ENCODE measurements around the gene TMEM101. TPM values are rescaled to one million over a fixed set of nuclear protein-coding genes. Genes with fewer than 3 reads are reported as not detected.

TMEM101 gene
- total RNA-seq (2022; extraction: Qiagen RNA extraction; ENCODE audit: low read depth): 18.3 to 35.8 TPM (median 31.5 TPM) in 5 replicates

GRCh38 chr17:44014437-44015172, at the start of gene TMEM101:
TMEM101 (minus strand) TSS chr17:44014963; CDS start chr17:44014952, 11 bp downstream.

GRCh38 chr17:44004077-44004760, 10.5 kb downstream of the TMEM101 start, which contains the start of gene NAGS:
NAGS (plus strand) TSS chr17:44004622; CDS start chr17:44004664, 42 bp downstream.

Other genes with a start within 250 kb of the TMEM101 start
- gene DUSP3, start 236.0 kb downstream of the TMEM101 start, total RNA-seq (2022; extraction: Qiagen RNA extraction; ENCODE audit: low read depth): 57.5 to 67.7 TPM (median 63.4 TPM) in 5 replicates
- not detected in 5 replicates for gene CFAP97D1, start 234.5 kb downstream of the TMEM101 start, total RNA-seq (2022; extraction: Qiagen RNA extraction; ENCODE audit: low read depth)
- gene MPP3, start 181.8 kb downstream of the TMEM101 start, total RNA-seq (2022; extraction: Qiagen RNA extraction; ENCODE audit: low read depth): 11.5 to 19.4 TPM (median 16.2 TPM) in 5 replicates
- not detected in 5 replicates for gene CD300LG, start 167.8 kb downstream of the TMEM101 start, total RNA-seq (2022; extraction: Qiagen RNA extraction; ENCODE audit: low read depth)
- 0.99 to 2.4 TPM (median 2.0 TPM) in 5 replicates for gene MPP2, start 107.4 kb downstream of the TMEM101 start, total RNA-seq (2022; extraction: Qiagen RNA extraction; ENCODE audit: low read depth)
- gene PPY, start 72.5 kb downstream of the TMEM101 start, total RNA-seq (2022; extraction: Qiagen RNA extraction; ENCODE audit: low read depth): not detected in 5 replicates
- not detected in 5 replicates for gene PYY, start 61.0 kb downstream of the TMEM101 start, total RNA-seq (2022; extraction: Qiagen RNA extraction; ENCODE audit: low read depth)
- 0.76 to 2.5 TPM (median 1.1 TPM) in 5 replicates for gene NAGS, start 10.3 kb downstream of the TMEM101 start, total RNA-seq (2022; extraction: Qiagen RNA extraction; ENCODE audit: low read depth)
- gene LSM12, start 51.7 kb upstream of the TMEM101 start, total RNA-seq (2022; extraction: Qiagen RNA extraction; ENCODE audit: low read depth): 45.5 to 56.7 TPM (median 51.4 TPM) in 5 replicates
- 103 to 179 TPM (median 166 TPM) in 5 replicates for gene G6PC3, start 55.8 kb upstream of the TMEM101 start, total RNA-seq (2022; extraction: Qiagen RNA extraction; ENCODE audit: low read depth)
- gene HDAC5, start 108.7 kb upstream of the TMEM101 start, total RNA-seq (2022; extraction: Qiagen RNA extraction; ENCODE audit: low read depth): 7.9 to 19.4 TPM (median 14.4 TPM) in 5 replicates
- gene HROB, start 127.0 kb upstream of the TMEM101 start, total RNA-seq (2022; extraction: Qiagen RNA extraction; ENCODE audit: low read depth): 5.7 to 10.9 TPM (median 9.5 TPM) in 5 replicates
- gene ASB16, start 155.7 kb upstream of the TMEM101 start, total RNA-seq (2022; extraction: Qiagen RNA extraction; ENCODE audit: low read depth): 0.08 to 0.16 TPM (median 0.15 TPM) in 3 of 5 replicates, not detected in the others
- 27.1 to 46.7 TPM (median 44.3 TPM) in 5 replicates for gene TMUB2, start 172.0 kb upstream of the TMEM101 start, total RNA-seq (2022; extraction: Qiagen RNA extraction; ENCODE audit: low read depth)
- 47.2 to 75.4 TPM (median 73.3 TPM) in 5 replicates for gene ATXN7L3, start 184.9 kb upstream of the TMEM101 start, total RNA-seq (2022; extraction: Qiagen RNA extraction; ENCODE audit: low read depth)
- 93.4 to 103 TPM (median 101 TPM) in 5 replicates for gene UBTF, start 204.7 kb upstream of the TMEM101 start, total RNA-seq (2022; extraction: Qiagen RNA extraction; ENCODE audit: low read depth)

All from A549 treated with ZK216348 at 1 μM for 4 hours (cell line).